ENCODE results near the gene TTLL8. TPM values are rescaled to one million over a fixed set of nuclear protein-coding genes. Genes with fewer than 3 reads are reported as not detected.

Gene TTLL8
- total and polyA plus RNA-seq, 7 donors = not detected

- ATAC-seq (no peak), DNase-seq (no peak)
- intact Hi-C loops (cut with DNase I) = no loop called here
- no peaks in the 10 kb centered on the region for H3K9me3 ChIP-seq
- no peaks in the 10 kb centered on the region for H3K36me3 ChIP-seq (ENCODE audit: insufficient read depth in 1 of 2, low read depth in 1 of 2)
- H3K4me3 ChIP-seq = no peak overlapping the region
- TF ChIP-seq CTCF (IDR thresholded peaks at IDR 0.05) = no peak
- 48 to 56% (median 51%) methylated on average over 12 of the region's 12 CpGs for WGBS, 3 donors
- H3K4me1 ChIP-seq = no peaks in the 10 kb centered on the region
- peaks cover 0 to 34% (median 16%) of the 10 kb centered on the region in 3 donors for H3K27me3 ChIP-seq (ENCODE audit: insufficient read depth in 3 of 3, low read length in 2 of 3)
- no peak overlapping the region for H3K27ac ChIP-seq
These were observed 9.9 kb downstream of the TTLL8 start for GRCh38 chr22:50048061-50048765.

- no peak overlapping the region for H3K4me3 ChIP-seq
- WGBS, 3 donors = 88 to 95% (median 93%) methylated on average over 16 of the region's 16 CpGs
- no peaks in the 10 kb centered on the region for H3K9me3 ChIP-seq
- no peak for TF ChIP-seq CTCF (IDR thresholded peaks at IDR 0.05)
- no peak for DNase-seq
- intact Hi-C loops (cut with DNase I) = no loop called here
- no peaks in the 10 kb centered on the region for H3K36me3 ChIP-seq (ENCODE audit: insufficient read depth in 1 of 2, low read depth in 1 of 2)
- no peak overlapping the region for H3K27ac ChIP-seq
- H3K4me1 ChIP-seq = no peaks in the 10 kb centered on the region
- no peak for ATAC-seq
- H3K27me3 ChIP-seq (ENCODE audit: insufficient read depth in 3 of 3, low read length in 2 of 3) = peaks cover 0 to 29% (median 16%) of the 10 kb centered on the region in 3 donors
These were observed 10.8 kb downstream of the TTLL8 start for GRCh38 chr22:50047346-50047745.

GRCh38 chr22:50046481-50047245, 11.4 kb downstream of the TTLL8 start:
- Histone ChIP-seq H3K27me3 (ENCODE audit: insufficient read depth in 3 of 3, low read length in 2 of 3) (peaks cover 0 to 31% (median 15%) of the 10 kb centered on the region in 3 donors), H3K4me3 (no peak overlapping the region), H3K36me3 (ENCODE audit: insufficient read depth in 1 of 2, low read depth in 1 of 2) (no peaks in the 10 kb centered on the region), H3K4me1 (no peaks in the 10 kb centered on the region), H3K9me3 (no peaks in the 10 kb centered on the region), H3K27ac (no peak overlapping the region)
- WGBS, 3 donors = 84 to 89% (median 84%) methylated on average over 24 to 27 of the region's 27 CpGs
- ATAC-seq = no peak
- intact Hi-C loops (cut with DNase I) = no loop called here
- TF ChIP-seq CTCF (IDR thresholded peaks at IDR 0.05) = no peak
- no peak for DNase-seq

GRCh38 chr22:50046019-50046415, 12.1 kb downstream of the TTLL8 start:
- 68 to 72% (median 70%) methylated on average over 15 to 19 of the region's 19 CpGs for WGBS, 3 donors
- H3K4me3 ChIP-seq = no peak overlapping the region

More at GRCh38 chr22:50046019-50046415, 12.1 kb downstream of the TTLL8 start:
- Histone ChIP-seq H3K36me3 (ENCODE audit: insufficient read depth in 1 of 2, low read depth in 1 of 2) (no peaks in the 10 kb centered on the region), H3K9me3 (no peaks in the 10 kb centered on the region), H3K27me3 (ENCODE audit: insufficient read depth in 3 of 3, low read length in 2 of 3) (peaks cover 0 to 31% (median 15%) of the 10 kb centered on the region in 3 donors), H3K4me1 (no peaks in the 10 kb centered on the region), H3K27ac (no peak overlapping the region)
- DNase-seq (no peak), ATAC-seq (no peak)
- intact Hi-C loops (cut with DNase I) = no loop called here
- no peak for TF ChIP-seq CTCF (IDR thresholded peaks at IDR 0.05)

Data from psoas muscle (tissue), 8 donors.